Adrenal gland (tissue), 12 donors: ENCODE measurements around the gene SRMS. TPM values are rescaled to one million over a fixed set of nuclear protein-coding genes. Genes with fewer than 3 reads are reported as not detected.
"Not testable (repeated sequence)": the region's sequence is repeated elsewhere in the genome, so short reads cannot be mapped to it uniquely, and the experiment has no call there.

Experiments used
- DNase-seq, 7 donors: peaks; one replicate each; pipeline ENCODE4 v3.0.0-alpha.2; 2019 to 2020
- H3K27ac ChIP-seq, 5 donors: fragments of 200-600 bp; sonication (generic) in 4 of 5; 1 replicate in 3 of 5; 2 replicates in 2 of 5; pipeline versions ENCODE4 v1.5.1 to v1.8.0; 2016 to 2020; ENCODE audit warnings: mild to moderate bottlenecking in 1 of 5
- H3K27me3 ChIP-seq: fragments of 200-600 bp; 2 replicates; pipeline ENCODE4 v1.8.0; 2021
- H3K36me3 ChIP-seq, 2 donors: fragments of 200-600 bp; replicated peaks in 1 of 2; 1 replicate in 1 of 2; 2 replicates in 1 of 2; pipeline versions ENCODE4 v1.5.1 to v1.8.0; 2018 to 2022
- H3K4me1 ChIP-seq, 2 donors: fragments of 200-600 bp; replicated peaks in 1 of 2; 1 replicate in 1 of 2; 2 replicates in 1 of 2; pipeline versions ENCODE4 v1.5.1 to v1.8.0; 2018 to 2021
- H3K4me3 ChIP-seq, 4 donors: fragments of 200-600 bp; sonication (generic) in 3 of 4; one replicate each; pipeline ENCODE4 v1.5.1; 2016 to 2018
- H3K9me3 ChIP-seq, 3 donors: fragments of 200-600 bp; sonication (generic) in 1 of 3; replicated peaks in 1 of 3; 1 replicate in 2 of 3; 2 replicates in 1 of 3; pipeline versions ENCODE4 v1.5.1 to v1.8.0; 2016 to 2021
- CTCF ChIP-seq, 6 experiments: fragments of 450-650 bp in 4 of 6; fragments of 200-600 bp in 2 of 6; sonication (generic) in 1 of 6; IDR thresholded peaks; 1 replicate in 5 of 6; 2 replicates in 1 of 6; pipeline versions ENCODE4 v1.5.1 to v1.8.0; 2016 to 2021; ENCODE audit warnings: antibody characterized with exemption in 6 of 6, mild to moderate bottlenecking in 2 of 6, moderate library complexity in 1 of 6
- POLR2A ChIP-seq, 2 donors: fragments of 450-650 bp; IDR thresholded peaks; one replicate each; pipeline ENCODE4 v1.6.1; 2017; ENCODE audit warnings: antibody characterized with exemption in 2 of 2, mild to moderate bottlenecking in 2 of 2, moderate library complexity in 1 of 2
- WGBS, 4 donors: extraction: QIAGEN DNeasy Blood & Tissue Kit in 2 of 4; methylation state at CpG; one replicate each; pipeline versions ENCODE4 v1.1.5 to v1.1.7; 2013 to 2017; 5-methylcytosine and 5-hydroxymethylcytosine counted together
- intact Hi-C, 2 donors: fragments of 100-400 bp; cut with DNase I; formaldehyde crosslinking; loops; one replicate each; pipeline versions ENCODE4 v1.14.1 to v1.15.0; 2022 to 2023
- polyA plus RNA-seq, 3 donors: library from polyadenylated mRNA; stranded (reverse); fragments of 200-250 nt in 2 of 3; fragments of 350-450 nt in 1 of 3; fragmentation: Illumina TruSeq in 1 of 3; extraction: RNeasy Lipid Tissue Mini Kit (QIAGEN cat#74804) in 1 of 3; gene quantifications; one replicate each; pipeline ENCODE4 v1.2.3, GENCODE V29; 2013 to 2014
- total RNA-seq, 9 donors: library from RNA; depleted of rRNA in 4 of 9; stranded (reverse); fragments of >200 nt in 4 of 9; fragments of 120-200 nt in 1 of 9; fragmentation: NEBNext Ultra II Directional in 1 of 9; extraction: Animal tissue kit (Norgen Biotek cat#: 25700) in 1 of 9; gene quantifications; one replicate each; pipeline versions ENCODE4 v1.1.0 to v1.2.4, GENCODE V29; 2013 to 2023
- donor health status: healthy with polysubstance abuse.
- donor health status: Bipolar disorder and iron deficiency.
- donor health status: DM: yes; HTN: yes; CAD: no.
- donor health status: DM: no; HTN: no; CAD: no.
- donor health status: DM: no; HTN: no; CAD: no.
- donor health status: DM: yes; HTN: yes; CAD: no.

The SRMS gene
- total and polyA plus RNA-seq, 12 donors = not detected

DNA sequence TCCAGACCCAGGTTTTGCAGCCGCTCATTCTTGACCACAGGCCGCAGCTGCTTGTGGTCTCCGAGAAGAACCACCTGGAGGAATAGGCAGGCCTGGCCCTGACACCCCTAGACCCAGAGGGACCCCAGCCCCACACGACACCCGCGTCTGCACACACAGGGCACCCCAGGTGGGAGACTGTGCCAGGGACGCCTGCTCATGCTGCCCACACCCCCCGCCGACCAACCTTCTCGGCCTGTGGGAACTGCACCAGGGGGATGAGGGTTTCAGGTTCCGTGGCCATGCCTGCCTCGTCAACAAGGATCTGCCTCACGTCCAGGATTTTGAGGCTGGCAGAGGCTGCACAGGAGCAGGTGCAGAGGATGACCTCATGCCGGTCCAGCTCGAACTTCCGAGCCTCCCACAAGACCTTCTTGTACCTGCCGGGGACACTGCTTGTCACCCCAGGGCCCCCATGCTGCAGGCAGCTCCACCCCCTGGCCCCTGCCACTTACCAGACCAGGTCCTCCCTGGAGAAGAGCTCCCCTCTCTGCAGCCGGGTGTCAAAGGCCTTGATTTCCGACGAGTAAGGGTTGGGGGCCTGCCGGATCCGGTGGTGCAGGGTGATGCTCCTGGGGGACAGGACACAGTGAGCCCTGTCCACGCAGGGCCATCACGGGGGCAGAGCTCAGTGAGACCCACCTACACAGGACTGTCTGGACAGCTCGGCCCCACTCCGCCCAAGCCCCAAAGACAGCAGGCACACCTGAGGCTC is 13.5 kb upstream of the SRMS start:
- 92 to 95% (median 93%) methylated on average over 6 to 26 of the region's 26 CpGs for WGBS, 4 donors
- H3K36me3 ChIP-seq = peaks cover 0 to 42% of the 10 kb centered on the region in 2 donors

GRCh38 chr20:63560333-63560805 is 12.8 kb upstream of the SRMS start:
- H3K4me1 ChIP-seq = no peaks in the 10 kb centered on the region
- H3K27ac ChIP-seq = no peak overlapping the region
- no peak for DNase-seq
- TF ChIP-seq CTCF (IDR thresholded peaks at IDR 0.05) (no peak), POLR2A (IDR thresholded peaks at IDR 0.05) (no peak)
- H3K4me3 ChIP-seq = no peak overlapping the region
- no peaks in the 10 kb centered on the region for H3K9me3 ChIP-seq
- intact Hi-C loops = no loop called here
- 83 to 95% (median 91%) methylated on average over 6 to 16 of the region's 16 CpGs for WGBS, 4 donors
- H3K27me3 ChIP-seq = no peaks in the 10 kb centered on the region
- H3K36me3 ChIP-seq = peaks cover 0 to 42% of the 10 kb centered on the region in 2 donors

More for the DNA sequence above, 13.5 kb upstream of the SRMS start:
- H3K27me3 ChIP-seq = no peaks in the 10 kb centered on the region
- H3K4me3 ChIP-seq = no peak overlapping the region
- no peak overlapping the region for H3K27ac ChIP-seq
- no peaks in the 10 kb centered on the region for H3K9me3 ChIP-seq
- DNase-seq = no peak
- intact Hi-C loops = no loop called here
- no peaks in the 10 kb centered on the region for H3K4me1 ChIP-seq
- TF ChIP-seq POLR2A (IDR thresholded peaks at IDR 0.05) (no peak), CTCF (IDR thresholded peaks at IDR 0.05) (no peak)

DNA sequence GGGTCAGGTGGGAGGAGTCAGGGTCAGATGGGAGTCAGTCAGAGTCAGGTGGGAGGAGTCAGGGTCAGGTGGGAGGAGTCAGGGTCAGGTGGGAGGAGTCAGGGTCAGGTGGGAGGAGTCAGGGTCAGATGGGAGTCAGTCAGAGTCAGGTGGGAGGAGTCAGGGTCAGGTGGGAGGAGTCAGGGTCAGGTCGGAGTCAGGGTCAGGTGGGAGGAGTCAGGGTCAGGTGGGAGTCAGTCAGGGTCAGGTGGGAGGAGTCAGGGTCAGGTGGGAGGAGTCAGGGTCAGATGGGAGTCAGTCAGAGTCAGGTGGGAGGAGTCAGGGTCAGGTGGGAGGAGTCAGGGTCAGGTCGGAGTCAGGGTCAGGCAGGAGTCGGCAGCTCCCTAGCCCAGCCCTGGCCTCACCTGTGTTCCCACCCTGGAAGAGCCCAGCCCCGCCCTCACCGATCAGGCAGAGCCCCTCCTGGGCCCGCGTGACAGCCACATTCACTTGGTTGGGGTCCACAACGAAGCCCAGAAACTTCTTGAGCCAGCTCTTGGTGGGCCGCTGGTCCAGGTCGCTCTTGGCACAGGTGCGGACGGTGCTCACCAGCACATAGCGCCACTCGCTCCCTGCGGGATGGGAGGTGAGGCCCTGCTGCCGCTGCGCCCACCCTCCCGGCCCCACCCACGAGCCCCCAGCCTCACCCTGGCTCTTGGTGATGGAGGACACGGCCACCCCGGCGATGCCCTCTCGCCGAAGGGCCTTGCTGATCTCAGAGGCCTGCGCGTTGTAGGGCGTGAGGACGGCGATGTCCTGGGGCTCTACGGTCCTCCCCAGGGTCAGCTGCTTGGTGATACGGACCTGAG is 12.2 kb upstream of the SRMS start:
- H3K9me3 ChIP-seq, intact Hi-C loops, H3K27ac ChIP-seq, DNase-seq, H3K4me1 ChIP-seq, H3K4me3 ChIP-seq, H3K27me3 ChIP-seq: not testable (repeated sequence)
- H3K36me3 ChIP-seq = peaks cover 0 to 35% of the 10 kb centered on the region in 2 donors
- WGBS, 4 donors = 91 to 98% (median 95%) methylated on average over 7 to 30 of the region's 31 CpGs

- TF ChIP-seq CTCF (IDR thresholded peaks at IDR 0.05) = no peak
- no peak for TF ChIP-seq POLR2A (IDR thresholded peaks at IDR 0.05)
- DNase-seq = no peak
- H3K9me3 ChIP-seq = no peaks in the 10 kb centered on the region
These were observed 11.4 kb upstream of the SRMS start for GRCh38 chr20:63558804-63559484.

More at GRCh38 chr20:63558804-63559484, 11.4 kb upstream of the SRMS start:
- H3K36me3 ChIP-seq = peaks cover 0 to 32% of the 10 kb centered on the region in 2 donors
- no peak overlapping the region for H3K27ac ChIP-seq
- H3K4me1 ChIP-seq = peaks cover 0 to under 1% of the 10 kb centered on the region in 2 donors
- no peaks in the 10 kb centered on the region for H3K27me3 ChIP-seq
- WGBS, 4 donors = 95 to 99% (median 96%) methylated on average over 11 to 14 of the region's 14 CpGs
- no peak overlapping the region for H3K4me3 ChIP-seq
- intact Hi-C loops = no loop called here
